Chondrocyte (in vitro differentiated cells): ENCODE results near the gene C1QTNF4. TPM values are rescaled to one million over a fixed set of nuclear protein-coding genes. Genes with fewer than 3 reads are reported as not detected.
"Not testable (repeated sequence)": the region's sequence is repeated elsewhere in the genome, so short reads cannot be mapped to it uniquely, and the experiment has no call there.

Experiments used
- DNase-seq: peaks from one replicate; pipeline ENCODE4 v3.0.0; 2021; ENCODE audit warnings: mixed read lengths, low spot score
- H3K27ac Mint-ChIP-seq: one replicate; pipeline ENCODE4 v1.8.0; 2021; ENCODE audit warnings: mild to moderate bottlenecking, moderate library complexity, mixed read lengths; ENCODE audit not compliant: unreplicated experiment
- H3K27me3 Mint-ChIP-seq: 2 replicates; pipeline ENCODE4 v1.8.0; 2021; ENCODE audit warnings: low read depth, mixed read lengths
- H3K36me3 Mint-ChIP-seq: 2 replicates; pipeline ENCODE4 v1.8.0; 2021; ENCODE audit warnings: low read depth, mixed read lengths
- H3K4me1 Mint-ChIP-seq: 2 replicates; pipeline ENCODE4 v1.8.0; 2021; ENCODE audit warnings: low read depth, mild to moderate bottlenecking, mixed read lengths
- H3K4me3 Mint-ChIP-seq: one replicate; pipeline ENCODE4 v1.8.0; 2021; ENCODE audit warnings: mild to moderate bottlenecking, moderate library complexity, mixed read lengths; ENCODE audit not compliant: unreplicated experiment
- H3K9me3 Mint-ChIP-seq: 2 replicates; pipeline ENCODE4 v1.8.0; 2021; ENCODE audit warnings: low read depth, mixed read lengths
- CTCF ChIP-seq: fragments of 200-600 bp; sonication (generic); IDR thresholded peaks from 2 replicates; pipeline ENCODE4 v1.5.0; 2021; ENCODE audit warnings: antibody characterized with exemption, mild to moderate bottlenecking, moderate library complexity
- long read RNA-seq: library from polyadenylated mRNA; stranded (forward); transcript quantifications from one replicate; pipeline ENCODE4 v2.0.0, GENCODE V29; 2021
- total RNA-seq: library from RNA; stranded (reverse); gene quantifications from 3 replicates; pipeline ENCODE4 v1.2.1, GENCODE V29; 2021

C1QTNF4 gene
- 0.40 to 0.41 TPM in 2 of 3 replicates, not detected in the other for total RNA-seq
- long read RNA-seq, partial matches to known transcripts: 0 of 1 reads
- long read RNA-seq, other reads (novel, unspliced or antisense): 1 of 1 reads

GRCh38 chr11:47593934-47594855, at the start of gene C1QTNF4:
C1QTNF4 (minus strand) TSS chr11:47594411; CDS start chr11:47590810, 3,601 bp downstream.
- Mint-ChIP-seq H3K4me1 (peaks cover 8% of the 10 kb centered on the region), H3K9me3 (no peaks in the 10 kb centered on the region), H3K27me3 (peaks cover 35% of the 10 kb centered on the region), H3K36me3 (peaks cover 2% of the 10 kb centered on the region), H3K27ac (no peak within 1 kb of the TSS), H3K4me3 (peak within 1 kb of the TSS; percentile 33)
- no peak for DNase-seq
- TF ChIP-seq CTCF: no peak

GRCh38 chr11:47642099-47642855, 48.1 kb upstream of the C1QTNF4 start, which contains the start of gene MTCH2:
MTCH2 (minus strand) TSS chr11:47642559; CDS start chr11:47642465, 94 bp downstream.
- H3K27ac Mint-ChIP-seq: peak within 1 kb of the TSS; percentile 98
- peaks cover 21% of the 10 kb centered on the region for H3K4me1 Mint-ChIP-seq
- peak within 1 kb of the TSS; percentile 99 for H3K4me3 Mint-ChIP-seq
- H3K36me3 Mint-ChIP-seq: peaks cover 3% of the 10 kb centered on the region
- no peaks in the 10 kb centered on the region for H3K9me3 Mint-ChIP-seq
- TF ChIP-seq CTCF: peak; percentile 64
- DNase-seq: peak; percentile 96
- H3K27me3 Mint-ChIP-seq: no peaks in the 10 kb centered on the region

GRCh38 chr11:47641600-47642098, 47.4 kb upstream of the C1QTNF4 start:
- H3K27ac Mint-ChIP-seq: peak overlapping the region; percentile 98
- peaks cover 21% of the 10 kb centered on the region for H3K4me1 Mint-ChIP-seq
- H3K27me3 Mint-ChIP-seq: no peaks in the 10 kb centered on the region
- no peak for DNase-seq
- peak overlapping the region; percentile 99 for H3K4me3 Mint-ChIP-seq
- H3K9me3 Mint-ChIP-seq: no peaks in the 10 kb centered on the region
- H3K36me3 Mint-ChIP-seq: peaks cover 3% of the 10 kb centered on the region
- no peak for TF ChIP-seq CTCF

- not testable (repeated sequence) for H3K27me3 Mint-ChIP-seq, DNase-seq, H3K9me3 Mint-ChIP-seq, H3K36me3 Mint-ChIP-seq, H3K4me3 Mint-ChIP-seq
- Mint-ChIP-seq H3K27ac (peak overlapping the region; percentile 32), H3K4me1 (peaks cover 21% of the 10 kb centered on the region)
Observed at GRCh38 chr11:47640506-47640905, 46.3 kb upstream of the C1QTNF4 start.

- H3K27ac Mint-ChIP-seq, DNase-seq, H3K4me3 Mint-ChIP-seq, H3K4me1 Mint-ChIP-seq, H3K27me3 Mint-ChIP-seq, H3K9me3 Mint-ChIP-seq: not testable (repeated sequence)
- peaks cover 19% of the 10 kb centered on the region for H3K36me3 Mint-ChIP-seq
Observed at GRCh38 chr11:47636331-47636730, 42.1 kb upstream of the C1QTNF4 start.

- no peaks in the 10 kb centered on the region for H3K27me3 Mint-ChIP-seq
- no peaks in the 10 kb centered on the region for H3K9me3 Mint-ChIP-seq
- H3K4me1 Mint-ChIP-seq: no peaks in the 10 kb centered on the region
- H3K4me3 Mint-ChIP-seq: no peak overlapping the region
- no peak for DNase-seq
- peaks cover 39% of the 10 kb centered on the region for H3K36me3 Mint-ChIP-seq
- TF ChIP-seq CTCF: no peak
- H3K27ac Mint-ChIP-seq: peak overlapping the region; percentile 23
Observed at GRCh38 chr11:47631473-47631872, 37.3 kb upstream of the C1QTNF4 start.
